Measurements from ENCODE around the gene PLET1. TPM values are rescaled to one million over a fixed set of nuclear protein-coding genes. Genes with fewer than 3 reads are reported as not detected.

Gene PLET1
- total and polyA plus RNA-seq, 9 of the 15 experiments (the other 6 are each of a cell fraction or from before 2014, with no cell fraction given), result not detected

GRCh38 chr11:112255067-112255720, 5.5 kb downstream of the PLET1 start (continued):
- TF ChIP-seq, protein P1, sequence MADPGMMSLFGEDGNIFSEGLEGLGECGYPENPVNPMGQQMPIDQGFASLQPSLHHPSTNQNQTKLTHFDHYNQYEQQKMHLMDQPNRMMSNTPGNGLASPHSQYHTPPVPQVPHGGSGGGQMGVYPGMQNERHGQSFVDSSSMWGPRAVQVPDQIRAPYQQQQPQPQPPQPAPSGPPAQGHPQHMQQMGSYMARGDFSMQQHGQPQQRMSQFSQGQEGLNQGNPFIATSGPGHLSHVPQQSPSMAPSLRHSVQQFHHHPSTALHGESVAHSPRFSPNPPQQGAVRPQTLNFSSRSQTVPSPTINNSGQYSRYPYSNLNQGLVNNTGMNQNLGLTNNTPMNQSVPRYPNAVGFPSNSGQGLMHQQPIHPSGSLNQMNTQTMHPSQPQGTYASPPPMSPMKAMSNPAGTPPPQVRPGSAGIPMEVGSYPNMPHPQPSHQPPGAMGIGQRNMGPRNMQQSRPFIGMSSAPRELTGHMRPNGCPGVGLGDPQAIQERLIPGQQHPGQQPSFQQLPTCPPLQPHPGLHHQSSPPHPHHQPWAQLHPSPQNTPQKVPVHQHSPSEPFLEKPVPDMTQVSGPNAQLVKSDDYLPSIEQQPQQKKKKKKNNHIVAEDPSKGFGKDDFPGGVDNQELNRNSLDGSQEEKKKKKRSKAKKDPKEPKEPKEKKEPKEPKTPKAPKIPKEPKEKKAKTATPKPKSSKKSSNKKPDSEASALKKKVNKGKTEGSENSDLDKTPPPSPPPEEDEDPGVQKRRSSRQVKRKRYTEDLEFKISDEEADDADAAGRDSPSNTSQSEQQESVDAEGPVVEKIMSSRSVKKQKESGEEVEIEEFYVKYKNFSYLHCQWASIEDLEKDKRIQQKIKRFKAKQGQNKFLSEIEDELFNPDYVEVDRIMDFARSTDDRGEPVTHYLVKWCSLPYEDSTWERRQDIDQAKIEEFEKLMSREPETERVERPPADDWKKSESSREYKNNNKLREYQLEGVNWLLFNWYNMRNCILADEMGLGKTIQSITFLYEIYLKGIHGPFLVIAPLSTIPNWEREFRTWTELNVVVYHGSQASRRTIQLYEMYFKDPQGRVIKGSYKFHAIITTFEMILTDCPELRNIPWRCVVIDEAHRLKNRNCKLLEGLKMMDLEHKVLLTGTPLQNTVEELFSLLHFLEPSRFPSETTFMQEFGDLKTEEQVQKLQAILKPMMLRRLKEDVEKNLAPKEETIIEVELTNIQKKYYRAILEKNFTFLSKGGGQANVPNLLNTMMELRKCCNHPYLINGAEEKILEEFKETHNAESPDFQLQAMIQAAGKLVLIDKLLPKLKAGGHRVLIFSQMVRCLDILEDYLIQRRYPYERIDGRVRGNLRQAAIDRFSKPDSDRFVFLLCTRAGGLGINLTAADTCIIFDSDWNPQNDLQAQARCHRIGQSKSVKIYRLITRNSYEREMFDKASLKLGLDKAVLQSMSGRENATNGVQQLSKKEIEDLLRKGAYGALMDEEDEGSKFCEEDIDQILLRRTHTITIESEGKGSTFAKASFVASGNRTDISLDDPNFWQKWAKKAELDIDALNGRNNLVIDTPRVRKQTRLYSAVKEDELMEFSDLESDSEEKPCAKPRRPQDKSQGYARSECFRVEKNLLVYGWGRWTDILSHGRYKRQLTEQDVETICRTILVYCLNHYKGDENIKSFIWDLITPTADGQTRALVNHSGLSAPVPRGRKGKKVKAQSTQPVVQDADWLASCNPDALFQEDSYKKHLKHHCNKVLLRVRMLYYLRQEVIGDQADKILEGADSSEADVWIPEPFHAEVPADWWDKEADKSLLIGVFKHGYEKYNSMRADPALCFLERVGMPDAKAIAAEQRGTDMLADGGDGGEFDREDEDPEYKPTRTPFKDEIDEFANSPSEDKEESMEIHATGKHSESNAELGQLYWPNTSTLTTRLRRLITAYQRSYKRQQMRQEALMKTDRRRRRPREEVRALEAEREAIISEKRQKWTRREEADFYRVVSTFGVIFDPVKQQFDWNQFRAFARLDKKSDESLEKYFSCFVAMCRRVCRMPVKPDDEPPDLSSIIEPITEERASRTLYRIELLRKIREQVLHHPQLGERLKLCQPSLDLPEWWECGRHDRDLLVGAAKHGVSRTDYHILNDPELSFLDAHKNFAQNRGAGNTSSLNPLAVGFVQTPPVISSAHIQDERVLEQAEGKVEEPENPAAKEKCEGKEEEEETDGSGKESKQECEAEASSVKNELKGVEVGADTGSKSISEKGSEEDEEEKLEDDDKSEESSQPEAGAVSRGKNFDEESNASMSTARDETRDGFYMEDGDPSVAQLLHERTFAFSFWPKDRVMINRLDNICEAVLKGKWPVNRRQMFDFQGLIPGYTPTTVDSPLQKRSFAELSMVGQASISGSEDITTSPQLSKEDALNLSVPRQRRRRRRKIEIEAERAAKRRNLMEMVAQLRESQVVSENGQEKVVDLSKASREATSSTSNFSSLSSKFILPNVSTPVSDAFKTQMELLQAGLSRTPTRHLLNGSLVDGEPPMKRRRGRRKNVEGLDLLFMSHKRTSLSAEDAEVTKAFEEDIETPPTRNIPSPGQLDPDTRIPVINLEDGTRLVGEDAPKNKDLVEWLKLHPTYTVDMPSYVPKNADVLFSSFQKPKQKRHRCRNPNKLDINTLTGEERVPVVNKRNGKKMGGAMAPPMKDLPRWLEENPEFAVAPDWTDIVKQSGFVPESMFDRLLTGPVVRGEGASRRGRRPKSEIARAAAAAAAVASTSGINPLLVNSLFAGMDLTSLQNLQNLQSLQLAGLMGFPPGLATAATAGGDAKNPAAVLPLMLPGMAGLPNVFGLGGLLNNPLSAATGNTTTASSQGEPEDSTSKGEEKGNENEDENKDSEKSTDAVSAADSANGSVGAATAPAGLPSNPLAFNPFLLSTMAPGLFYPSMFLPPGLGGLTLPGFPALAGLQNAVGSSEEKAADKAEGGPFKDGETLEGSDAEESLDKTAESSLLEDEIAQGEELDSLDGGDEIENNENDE (IDR thresholded peaks at IDR 0.05; ENCODE audit: low read depth, low read length), result no peak
- TF ChIP-seq ZBTB2 (IDR thresholded peaks at IDR 0.05) (no peak), ZC3H8 (IDR thresholded peaks at IDR 0.05) (no peak), JUND (IDR thresholded peaks at IDR 0.05; ENCODE audit: borderline replicate concordance, low read depth, low read length) (peak; percentile 46; the same call in 1 of the 2 replicates), JUND (tag; IDR thresholded peaks at IDR 0.05; ENCODE audit: borderline replicate concordance, low read depth, low read length) (peak; percentile 53; the same call in 2 of the 3 replicates), SMARCA4 (IDR thresholded peaks at IDR 0.05) (peak; percentile 18; the same call in 1 of the 2 replicates), L3MBTL2 (IDR thresholded peaks at IDR 0.05) (0 out of 2 replicates have a peak, but pooled peaks have one; percentile 17)
- TF ChIP-seq, protein P2, sequence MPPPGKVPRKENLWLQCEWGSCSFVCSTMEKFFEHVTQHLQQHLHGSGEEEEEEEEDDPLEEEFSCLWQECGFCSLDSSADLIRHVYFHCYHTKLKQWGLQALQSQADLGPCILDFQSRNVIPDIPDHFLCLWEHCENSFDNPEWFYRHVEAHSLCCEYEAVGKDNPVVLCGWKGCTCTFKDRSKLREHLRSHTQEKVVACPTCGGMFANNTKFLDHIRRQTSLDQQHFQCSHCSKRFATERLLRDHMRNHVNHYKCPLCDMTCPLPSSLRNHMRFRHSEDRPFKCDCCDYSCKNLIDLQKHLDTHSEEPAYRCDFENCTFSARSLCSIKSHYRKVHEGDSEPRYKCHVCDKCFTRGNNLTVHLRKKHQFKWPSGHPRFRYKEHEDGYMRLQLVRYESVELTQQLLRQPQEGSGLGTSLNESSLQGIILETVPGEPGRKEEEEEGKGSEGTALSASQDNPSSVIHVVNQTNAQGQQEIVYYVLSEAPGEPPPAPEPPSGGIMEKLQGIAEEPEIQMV (tag; conservative IDR thresholded peaks at IDR 0.05; ENCODE audit: low read depth), result no peak
